Hindlimb muscle (tissue), 1 donor: Measurements from ENCODE around the gene OR10H4. TPM values are rescaled to one million over a fixed set of nuclear protein-coding genes. Genes with fewer than 3 reads are reported as not detected.
"Not testable (repeated sequence)": the region's sequence is repeated elsewhere in the genome, so short reads cannot be mapped to it uniquely, and the experiment has no call there.

Experiments
- DNase-seq: peaks from one replicate; pipeline ENCODE4 v3.0.0-alpha.2; 2013
- polyA plus RNA-seq: library from polyadenylated mRNA; unstranded; fragments of 120-200 nt; gene quantifications from one replicate; pipeline ENCODE4 v1.2.1, GENCODE V29; 2013; ENCODE audit not compliant: insufficient read length

OR10H4 gene
- polyA plus RNA-seq, 1 donor, result not detected

- no peak for DNase-seq
Measured at GRCh38 chr19:15945301-15945700, 3.5 kb upstream of the OR10H4 start.

- DNase-seq, result no peak
Measured at GRCh38 chr19:15954820-15955219, 6.0 kb downstream of the OR10H4 start.

GRCh38 chr19:15962319-15962718 is 13.5 kb downstream of the OR10H4 start:
- no peak for DNase-seq

- no peak for DNase-seq
Measured at GRCh38 chr19:15964231-15964630, 15.4 kb downstream of the OR10H4 start.

- no peak for DNase-seq
Measured at GRCh38 chr19:15971224-15971780, 22.5 kb downstream of the OR10H4 start.

GRCh38 chr19:15972043-15972442 is 23.2 kb downstream of the OR10H4 start:
- not testable (repeated sequence) for DNase-seq

- DNase-seq, result no peak
Measured at GRCh38 chr19:15974856-15975255, 26.0 kb downstream of the OR10H4 start.

- no peak for DNase-seq
Measured at GRCh38 chr19:15976836-15977689, 28.3 kb downstream of the OR10H4 start.

- no peak for DNase-seq
Measured at GRCh38 chr19:15977690-15978089, 28.9 kb downstream of the OR10H4 start.

- no peak for DNase-seq
Measured at GRCh38 chr19:15979293-15979692, 30.5 kb downstream of the OR10H4 start.

GRCh38 chr19:15985831-15986230 is 37.0 kb downstream of the OR10H4 start:
- not testable (repeated sequence) for DNase-seq

- DNase-seq, result no peak
Measured at GRCh38 chr19:15986701-15987100, 37.9 kb downstream of the OR10H4 start.

GRCh38 chr19:15989889-15990288 is 41.1 kb downstream of the OR10H4 start:
- no peak for DNase-seq

GRCh38 chr19:15991602-15992001 is 42.8 kb downstream of the OR10H4 start:
- DNase-seq, result no peak

- no peak for DNase-seq
Measured at GRCh38 chr19:15992014-15992413, 43.2 kb downstream of the OR10H4 start.

- no peak for DNase-seq
Measured at GRCh38 chr19:15995536-15995935, 46.7 kb downstream of the OR10H4 start.

- no peak for DNase-seq
Measured at GRCh38 chr19:15998166-15998565, 49.4 kb downstream of the OR10H4 start.

Other genes starting within 250 kb of the OR10H4 start
- gene OR10H2, start 221.0 kb upstream of the OR10H4 start, polyA plus RNA-seq, result not detected
- not detected for gene OR10H3, start 211.0 kb upstream of the OR10H4 start, polyA plus RNA-seq
- gene OR10H5, start 161.3 kb upstream of the OR10H4 start, polyA plus RNA-seq, result 0.04 TPM
- gene OR10H1, start 133.3 kb upstream of the OR10H4 start, polyA plus RNA-seq, result not detected
- not detected for gene CYP4F2, start 50.9 kb upstream of the OR10H4 start, polyA plus RNA-seq
- not detected for gene CYP4F11, start 14.5 kb upstream of the OR10H4 start, polyA plus RNA-seq
- 183 TPM for gene TPM4, start 127.5 kb downstream of the OR10H4 start, polyA plus RNA-seq
- gene RAB8A, start 162.9 kb downstream of the OR10H4 start, polyA plus RNA-seq, result 32.6 TPM
- 0.40 TPM for gene HSH2D, start 194.7 kb downstream of the OR10H4 start, polyA plus RNA-seq
- not detected for gene CIB3, start 224.5 kb downstream of the OR10H4 start, polyA plus RNA-seq
- gene FAM32A, start 236.4 kb downstream of the OR10H4 start, polyA plus RNA-seq, result 61.3 TPM
- gene AP1M1, start 248.9 kb downstream of the OR10H4 start, polyA plus RNA-seq, result 49.9 TPM